ENCODE measurements around the gene TNRC6A. TPM values are rescaled to one million over a fixed set of nuclear protein-coding genes. Genes with fewer than 3 reads are reported as not detected.
"Not testable (repeated sequence)": the region's sequence is repeated elsewhere in the genome, so short reads cannot be mapped to it uniquely, and the experiment has no call there.

TNRC6A gene
- polyA plus RNA-seq, 1 donor: 101 TPM

GRCh38 chr16:24723663-24724062 is 5.8 kb upstream of the TNRC6A start:
- DNase-seq: no peak

GRCh38 chr16:24728011-24728410 is 1.4 kb upstream of the TNRC6A start:
- DNase-seq: no peak

- DNase-seq: no peak
Measured at GRCh38 chr16:24728891-24729242, 584 bp upstream of the TNRC6A start.

GRCh38 chr16:24729951-24730815 is 732 bp downstream of the TNRC6A start:
- DNase-seq: no peak

GRCh38 chr16:24730914-24731313 is 1.5 kb downstream of the TNRC6A start:
- no peak for DNase-seq

GRCh38 chr16:24731722-24732419 is 2.4 kb downstream of the TNRC6A start:
- no peak for DNase-seq

DNA sequence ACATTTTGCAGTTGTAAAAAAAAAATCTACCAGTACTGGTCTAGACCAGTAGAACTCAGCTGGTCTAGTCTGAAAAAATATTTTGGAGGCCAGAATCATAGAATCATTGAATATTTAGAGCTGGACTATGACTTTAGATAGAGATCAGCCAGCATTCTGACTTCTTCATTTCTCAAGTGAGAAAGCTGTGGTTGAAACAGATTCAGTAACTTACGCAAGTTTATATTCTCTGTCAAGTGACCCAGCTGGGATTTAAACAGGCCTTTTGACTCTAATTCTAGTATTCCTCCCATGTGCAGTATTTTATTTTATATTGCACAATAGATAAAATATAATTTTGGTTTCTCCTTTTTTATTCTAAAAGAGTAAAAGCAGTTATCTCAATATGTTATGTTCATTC is 4.9 kb downstream of the TNRC6A start:
- DNase-seq: no peak

- no peak for DNase-seq
Measured at GRCh38 chr16:24736758-24737157, 7.3 kb downstream of the TNRC6A start.

GRCh38 chr16:24737391-24737871 is 8.0 kb downstream of the TNRC6A start:
- no peak for DNase-seq

DNA sequence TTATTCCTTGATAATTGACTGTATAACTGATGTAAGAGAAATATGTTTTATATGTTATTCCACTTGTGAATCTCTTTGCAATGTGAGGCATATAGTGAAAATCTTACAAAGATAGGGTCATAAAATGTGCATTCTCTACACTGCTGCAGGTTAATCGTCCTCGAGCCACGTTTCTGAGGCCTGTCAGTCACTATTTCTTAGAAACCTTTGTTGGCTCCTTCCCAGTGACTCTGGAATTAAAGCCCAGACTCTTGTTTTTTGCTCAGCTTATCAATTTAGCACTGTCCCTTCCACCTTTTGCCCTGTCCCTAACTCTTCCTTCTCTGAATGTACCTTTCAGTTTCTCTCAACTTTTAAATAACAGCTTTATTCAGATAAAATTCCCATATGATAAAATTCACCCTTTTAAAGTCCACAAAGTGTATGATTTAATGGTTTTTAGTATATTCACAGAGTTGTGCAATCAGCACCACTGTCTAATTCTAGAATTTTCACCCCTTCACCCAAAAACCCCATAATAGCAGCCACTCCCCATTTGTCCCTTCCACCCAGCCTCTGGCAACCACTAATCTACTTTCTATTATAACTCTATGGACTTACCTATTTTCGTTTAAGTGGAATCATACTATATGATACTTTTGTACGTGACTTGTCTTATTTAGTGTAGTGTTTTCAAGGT is 8.6 kb downstream of the TNRC6A start:
- no peak for DNase-seq

GRCh38 chr16:24738895-24739294 is 9.4 kb downstream of the TNRC6A start:
- no peak for DNase-seq

- no peak for DNase-seq
Measured at GRCh38 chr16:24741862-24742261, 12.4 kb downstream of the TNRC6A start.

GRCh38 chr16:24742610-24743009 is 13.2 kb downstream of the TNRC6A start:
- not testable (repeated sequence) for DNase-seq

DNA sequence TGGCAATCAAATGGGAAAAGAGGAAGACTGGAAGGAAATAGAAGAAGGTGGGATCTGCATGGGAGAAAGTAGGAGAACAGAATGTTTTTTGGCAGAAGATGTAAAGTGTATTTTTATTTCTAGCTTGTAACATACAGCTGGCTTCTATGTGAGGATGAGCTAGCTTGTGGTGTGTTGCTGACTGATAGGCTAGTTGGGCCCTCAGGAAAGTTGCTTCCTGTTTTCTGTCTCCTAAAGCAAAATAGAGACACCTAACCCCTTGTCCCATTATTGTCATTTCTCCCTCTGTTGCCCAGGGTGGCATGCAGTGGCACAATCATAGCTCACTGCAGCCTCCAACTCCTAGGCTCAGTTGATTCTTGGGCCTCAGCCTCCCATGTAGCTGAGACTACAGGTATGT is 15.9 kb downstream of the TNRC6A start:
- DNase-seq: no peak

DNA sequence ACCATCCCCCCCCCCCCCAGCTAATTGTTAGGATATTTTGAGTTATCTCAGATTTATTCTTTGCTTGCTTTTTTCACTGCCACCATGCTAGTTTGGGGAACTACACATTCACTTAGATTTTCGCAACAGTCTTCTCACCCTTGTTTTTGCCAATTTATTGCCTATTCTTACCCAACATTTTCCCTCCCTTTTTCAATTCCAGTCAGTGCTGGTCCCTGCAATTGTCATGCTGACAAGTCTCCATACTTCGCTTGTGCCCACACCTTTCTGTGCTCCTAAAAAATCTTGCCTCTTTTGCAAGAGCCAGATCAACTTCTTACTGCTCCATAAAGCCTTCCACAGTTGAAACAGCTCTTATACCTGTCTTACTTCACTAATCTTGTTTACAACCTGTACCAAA is 16.3 kb downstream of the TNRC6A start:
- no peak for DNase-seq

- DNase-seq: no peak
Measured at GRCh38 chr16:24747441-24747840, 18.0 kb downstream of the TNRC6A start.

DNA sequence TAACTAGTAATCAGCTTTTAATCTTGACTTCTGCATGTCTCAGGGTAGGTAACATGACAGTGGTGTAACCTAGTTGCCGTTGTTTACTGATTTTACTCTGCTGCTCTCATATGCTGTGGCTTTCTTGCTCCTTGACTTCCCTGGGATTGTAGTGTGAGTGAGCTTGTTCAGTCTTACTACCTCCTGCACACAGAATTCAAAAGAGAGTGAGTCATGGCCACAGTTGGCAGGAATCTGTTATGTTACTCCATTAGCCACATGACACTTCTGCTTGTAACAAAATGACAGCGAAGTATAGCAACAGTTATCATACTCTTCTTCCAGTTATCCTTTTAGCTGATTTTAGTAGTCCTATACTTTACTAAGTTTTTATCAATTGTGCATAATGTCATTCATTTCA is 18.8 kb downstream of the TNRC6A start:
- no peak for DNase-seq

- no peak for DNase-seq
Measured at GRCh38 chr16:24749310-24749709, 19.9 kb downstream of the TNRC6A start.

DNA sequence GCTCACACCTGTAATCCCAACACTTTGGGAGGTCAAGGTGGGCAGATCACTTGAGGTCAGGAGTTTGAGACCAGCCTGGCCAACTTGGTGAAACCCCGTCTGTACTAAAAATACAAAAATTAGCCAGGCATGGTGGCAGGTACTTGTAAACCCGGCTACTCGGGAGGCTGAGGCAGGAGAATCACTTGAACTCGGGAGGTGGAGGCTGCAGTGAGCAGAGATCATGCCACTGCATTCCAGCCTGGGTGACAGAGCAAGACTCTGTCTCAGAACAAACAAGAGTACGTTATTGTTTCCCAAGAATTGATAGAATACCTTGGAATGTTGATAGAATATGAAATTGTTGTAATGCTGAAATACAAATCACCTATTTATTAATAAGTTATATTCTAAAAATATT is 20.4 kb downstream of the TNRC6A start:
- DNase-seq: not testable (repeated sequence)

- no peak for DNase-seq
Measured at GRCh38 chr16:24753000-24753399, 23.5 kb downstream of the TNRC6A start.

DNA sequence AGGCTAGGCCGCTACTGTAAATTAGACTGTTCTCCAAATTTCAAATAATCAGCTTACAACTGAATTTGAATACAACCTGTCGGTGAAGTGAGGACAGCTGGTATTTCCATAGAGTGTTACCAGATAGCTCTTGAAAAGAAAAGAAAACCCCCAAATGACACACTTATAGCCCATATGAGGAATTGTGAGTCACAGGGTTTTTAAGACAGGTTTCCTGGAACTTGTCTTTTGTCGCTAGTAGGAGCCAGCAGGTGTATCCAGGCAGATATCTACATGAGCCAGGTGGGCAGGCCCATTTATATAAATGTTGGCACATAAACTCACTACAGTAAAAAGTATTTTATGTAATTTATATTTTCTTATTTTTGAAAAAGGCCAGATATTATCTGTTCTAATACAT is 24.0 kb downstream of the TNRC6A start:
- DNase-seq: no peak

DNA sequence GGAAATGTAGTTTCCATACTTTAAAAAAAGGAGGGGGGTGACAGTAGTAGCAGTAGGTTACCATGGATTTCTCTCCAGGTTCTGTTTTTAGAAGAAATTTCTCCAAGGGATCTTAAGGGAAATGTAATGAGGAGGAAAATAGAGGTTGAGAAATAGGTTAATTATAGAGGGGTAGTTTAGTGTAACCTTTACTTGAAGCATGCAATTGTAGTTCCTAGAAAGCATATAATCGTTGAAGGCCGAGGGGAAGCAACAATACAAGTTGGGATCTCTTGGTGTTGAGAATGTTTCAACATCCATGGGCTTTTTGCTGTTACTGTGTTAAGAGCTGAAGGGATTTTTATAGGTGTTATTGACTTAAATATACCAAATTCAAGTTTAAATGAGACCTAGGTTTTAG is 25.1 kb downstream of the TNRC6A start:
- no peak for DNase-seq
